Stimulated activated CD4-positive, alpha-beta T cell treated with anti-CD3 and anti-CD28 coated beads, TNF-alpha, amount 100 ng/mL, for 4 hours (primary cell): Measurements from ENCODE around the gene LGR4.
A peak's percentile ranks its signal among the peaks of the same experiment; 100 is the strongest.
"Not testable (repeated sequence)": the region's sequence is repeated elsewhere in the genome, so short reads cannot be mapped to it uniquely, and the experiment has no call there.

Experiments used
- DNase-seq, 3 experiments: peaks; one replicate each; pipeline ENCODE4 v3.0.0-alpha.2; 2020; ENCODE audit warnings: low read depth in 3 of 3

The LGR4 gene

GRCh38 chr11:27472398-27473016, at the start of gene LGR4:
Gene LGR4, minus strand, starts transcription at chr11:27472790. Its CDS starts 488 bp downstream, at chr11:27472302.
- DNase-seq, result peak; percentile 26 to 52 (median 45)

- DNase-seq, result no peak
These were observed 47.6 kb upstream of the LGR4 start for GRCh38 chr11:27520226-27520625.

- no peak for DNase-seq
These were observed 45.9 kb upstream of the LGR4 start for GRCh38 chr11:27518518-27518917.

- not testable (repeated sequence) for DNase-seq
These were observed 44.9 kb upstream of the LGR4 start for GRCh38 chr11:27517490-27517889.

GRCh38 chr11:27514558-27514957, 42.0 kb upstream of the LGR4 start:
- no peak for DNase-seq

GRCh38 chr11:27514076-27514475, 41.5 kb upstream of the LGR4 start:
- DNase-seq, result no peak

- DNase-seq, result no peak
These were observed 40.8 kb upstream of the LGR4 start for GRCh38 chr11:27513389-27513788.

GRCh38 chr11:27512238-27512637, 39.6 kb upstream of the LGR4 start:
- no peak for DNase-seq

GRCh38 chr11:27509908-27510307, 37.3 kb upstream of the LGR4 start:
- DNase-seq, result no peak

- DNase-seq, result no peak
These were observed 35.1 kb upstream of the LGR4 start for GRCh38 chr11:27507557-27508322.

- DNase-seq, result peak; percentile 89 to 94 (median 93)
These were observed 33.9 kb upstream of the LGR4 start, which contains the start of gene LIN7C for GRCh38 chr11:27506200-27507182. Gene LIN7C, minus strand, starts transcription at chr11:27506769. Its CDS starts 17 bp downstream, at chr11:27506752.

GRCh38 chr11:27505781-27506180, 33.2 kb upstream of the LGR4 start:
- DNase-seq, result no peak

GRCh38 chr11:27504205-27504604, 31.6 kb upstream of the LGR4 start:
- DNase-seq, result no peak

GRCh38 chr11:27501100-27501499, 28.5 kb upstream of the LGR4 start:
- no peak for DNase-seq

- DNase-seq, result no peak
These were observed 25.3 kb upstream of the LGR4 start for GRCh38 chr11:27497911-27498310.

- no peak for DNase-seq
These were observed 24.8 kb upstream of the LGR4 start for GRCh38 chr11:27497284-27497866.

- no peak for DNase-seq
These were observed 23.9 kb upstream of the LGR4 start for GRCh38 chr11:27496461-27496860.

- no peak for DNase-seq
These were observed 23.2 kb upstream of the LGR4 start for GRCh38 chr11:27495710-27496300.

GRCh38 chr11:27489092-27489491, 16.5 kb upstream of the LGR4 start:
- DNase-seq, result no peak

GRCh38 chr11:27487706-27488105, 15.1 kb upstream of the LGR4 start:
- DNase-seq, result no peak
